Measurements from ENCODE around the gene KCNN3. TPM values are rescaled to one million over a fixed set of nuclear protein-coding genes. Genes with fewer than 3 reads are reported as not detected.

Gene KCNN3
- total and polyA plus RNA-seq, 2 of the 13 experiments (the other 11 are each of a cell fraction or from before 2014, with no cell fraction given) = not detected

GRCh38 chr1:154846565-154847442 is 23.3 kb downstream of the KCNN3 start:
- Histone ChIP-seq H3K27me3 (ENCODE audit: control insufficient read depth in 1 of 2, insufficient read depth in 2 of 2, low read length in 2 of 2) (peaks cover 4 to 58% of the 10 kb centered on the region in 2 experiments; a peak in 4 of 5 replicates), H3K4me3 (replicated peaks in 1 of 3; ENCODE audit: insufficient read depth in 1 of 3, low read depth in 2 of 3, low read length in 3 of 3) (no peak overlapping the region), H3K36me3 (replicated peaks in 1 of 2; ENCODE audit: control insufficient read depth in 1 of 2, insufficient read depth in 2 of 2, low read length in 2 of 2) (no peaks in the 10 kb centered on the region), H3K4me2 (ENCODE audit: low read depth, low read length) (no peak overlapping the region), H4K20me1 (ENCODE audit: insufficient read depth, low read length) (no peaks in the 10 kb centered on the region), H3K4me1 (ENCODE audit: insufficient read depth, low read length) (no peaks in the 10 kb centered on the region), H3K9ac (ENCODE audit: insufficient read depth, low read depth, low read length) (no peak overlapping the region), H3K27ac (ENCODE audit: extremely low read length, insufficient read depth, low read length) (no peak overlapping the region), H2AFZ (ENCODE audit: low read length) (no peak overlapping the region), H3K79me2 (ENCODE audit: insufficient read depth, low read length) (no peaks in the 10 kb centered on the region), H3K9me3 (ENCODE audit: low read length) (no peaks in the 10 kb centered on the region)
- ChIA-PET CTCF (ENCODE audit: low intra/inter-chr PET ratio, low total read pairs) (no interaction called here), POLR2A (no interaction called here)
- BruUV-seq (replicated peaks) = no TSS peak
- intact Hi-C loops (cut with micrococcal nuclease; ENCODE audit: unreplicated experiment) (no loop called here), in situ Hi-C loops (cut with HindIII; ENCODE audit: extremely low pct_ligation_motif_present, low pct_unique_long_range_greater_than_20kb) (no loop called here)
- TF ChIP-seq KLF11 (CRISPR knock-in tag; IDR thresholded peaks at IDR 0.05) = no peak
- TF ChIP-seq FOXO4 (CRISPR knock-in tag; conservative IDR thresholded peaks at IDR 0.05) = no peak
- TF ChIP-seq ZNF451 (CRISPR knock-in tag; IDR thresholded peaks at IDR 0.05) = no peak
- no peak for TF ChIP-seq SKI (IDR thresholded peaks at IDR 0.05; ENCODE audit: partially characterized antibody)
- no peak for TF ChIP-seq THAP11 (CRISPR knock-in tag; IDR thresholded peaks at IDR 0.05)
- TF ChIP-seq ZFAT (CRISPR knock-in tag; conservative IDR thresholded peaks at IDR 0.05) = no peak
- TF ChIP-seq ZBTB2 (CRISPR knock-in tag; IDR thresholded peaks at IDR 0.05; ENCODE audit: low read depth) = no peak
- no peak for TF ChIP-seq CHD4 (IDR thresholded peaks at IDR 0.05; ENCODE audit: borderline replicate concordance, low read length)
- TF ChIP-seq ZNF121 (CRISPR knock-in tag; IDR thresholded peaks at IDR 0.05) = no peak
- ATAC-seq (no peak), FAIRE-seq (no peak), DNase-seq (ENCODE audit: low spot score) (no peak)
- 26% methylated on average over 9 of the region's 19 CpGs for WGBS (ENCODE audit: low lambda C conversion rate)

Measured in HepG2 (cell line).